NT2/D1 (cell line): ENCODE results near the gene PPHLN1.

Experiments
- YY1 ChIP-seq: IDR thresholded peaks from 2 replicates; pipeline ENCODE4 v1.6.1; 2011; ENCODE audit not compliant: insufficient read length, insufficient read depth
- ZNF274 ChIP-seq: IDR thresholded peaks from 2 replicates; pipeline ENCODE4 v1.6.1; 2011; ENCODE audit warnings: mild to moderate bottlenecking, low read depth, low read length

- no peak for TF ChIP-seq ZNF274
- TF ChIP-seq YY1: no peak
These were observed 44.7 kb upstream of the PPHLN1 start for GRCh38 chr12:42281278-42281677.
